IPS-NIHi11 (cell line): ENCODE results near the gene DRGX.
A peak's percentile ranks its signal among the peaks of the same experiment; 100 is the strongest.

Source experiments
- DNase-seq: peaks from one replicate; pipeline ENCODE4 v3.0.0; 2012; ENCODE audit warnings: mixed read lengths, low spot score

The DRGX gene

DNA sequence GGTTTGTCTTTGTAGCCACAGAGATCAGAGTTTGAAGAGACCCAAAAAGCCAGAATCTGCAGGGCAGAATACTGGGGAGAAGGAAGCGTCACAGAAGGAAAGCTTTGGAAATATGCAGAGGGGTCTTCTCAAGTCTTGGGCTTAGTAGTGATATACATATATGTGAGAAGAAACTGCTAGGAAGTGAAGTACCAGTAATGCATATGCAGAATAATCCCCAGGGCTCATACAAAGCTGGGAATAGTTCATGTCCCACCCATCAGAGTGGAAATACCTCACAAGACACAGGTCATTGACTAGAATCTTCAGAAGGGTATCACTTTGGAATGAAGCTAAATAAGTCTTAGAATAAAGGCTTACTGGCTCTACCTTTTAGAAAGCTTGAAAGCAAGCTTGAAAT lies 57.3 kb downstream of the DRGX start:
- no peak for DNase-seq

DNA sequence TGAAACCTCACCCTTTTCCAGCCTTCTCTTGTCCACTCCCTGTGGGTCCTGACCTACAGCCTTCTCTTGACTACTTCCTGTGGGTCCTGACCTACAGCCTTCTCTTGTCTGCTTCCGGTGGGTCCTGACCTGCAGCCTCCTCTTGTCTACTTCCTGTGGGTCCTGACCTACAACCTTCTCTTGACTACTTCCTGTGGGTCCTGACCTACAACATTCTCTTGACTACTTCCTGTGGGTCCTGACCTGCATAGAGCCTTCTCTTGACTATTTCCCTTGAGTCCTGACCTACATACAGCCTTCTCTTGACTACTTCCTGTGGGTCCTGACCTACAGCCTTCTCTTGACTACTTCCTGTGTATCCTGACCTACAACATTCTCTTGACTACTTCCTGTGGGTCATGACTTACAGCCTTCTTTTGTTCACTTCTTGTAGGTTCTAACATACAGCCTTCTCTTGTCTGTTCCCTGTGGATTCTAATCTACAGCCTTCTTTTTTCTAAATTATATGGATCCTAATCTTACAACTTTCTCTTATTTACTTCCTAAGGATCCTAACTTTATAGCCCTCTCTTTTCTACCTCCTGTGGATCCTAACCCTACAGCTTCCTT lies 60.4 kb downstream of the DRGX start:
- DNase-seq = no peak

DNA sequence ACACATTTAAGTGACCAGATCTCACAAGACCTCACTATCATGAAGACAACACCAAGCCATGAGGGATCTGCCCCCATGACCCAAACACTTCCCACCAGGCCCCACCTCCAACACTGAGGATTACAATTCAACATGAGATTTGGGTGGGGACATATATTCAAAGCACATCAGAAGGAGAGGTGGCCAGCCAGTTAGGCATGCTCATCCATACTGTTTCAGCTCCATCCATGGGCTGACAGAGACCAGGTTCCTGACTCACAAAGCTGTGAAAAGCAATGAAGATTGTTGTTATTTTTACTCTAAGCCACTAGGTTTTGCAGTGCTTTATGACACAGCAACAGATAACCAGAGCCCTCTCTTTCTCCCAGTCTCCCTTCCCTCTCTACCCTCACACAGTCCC lies 60.9 kb downstream of the DRGX start:
- no peak for DNase-seq

GRCh38 chr10:49333192-49333591 lies 62.7 kb downstream of the DRGX start:
- DNase-seq = no peak

- DNase-seq = no peak
These were observed 63.1 kb downstream of the DRGX start for GRCh38 chr10:49332768-49333167.

- DNase-seq = no peak
These were observed 63.6 kb downstream of the DRGX start for GRCh38 chr10:49332333-49332732.

- no peak for DNase-seq
These were observed 64.5 kb downstream of the DRGX start for GRCh38 chr10:49331431-49331830.

DNA sequence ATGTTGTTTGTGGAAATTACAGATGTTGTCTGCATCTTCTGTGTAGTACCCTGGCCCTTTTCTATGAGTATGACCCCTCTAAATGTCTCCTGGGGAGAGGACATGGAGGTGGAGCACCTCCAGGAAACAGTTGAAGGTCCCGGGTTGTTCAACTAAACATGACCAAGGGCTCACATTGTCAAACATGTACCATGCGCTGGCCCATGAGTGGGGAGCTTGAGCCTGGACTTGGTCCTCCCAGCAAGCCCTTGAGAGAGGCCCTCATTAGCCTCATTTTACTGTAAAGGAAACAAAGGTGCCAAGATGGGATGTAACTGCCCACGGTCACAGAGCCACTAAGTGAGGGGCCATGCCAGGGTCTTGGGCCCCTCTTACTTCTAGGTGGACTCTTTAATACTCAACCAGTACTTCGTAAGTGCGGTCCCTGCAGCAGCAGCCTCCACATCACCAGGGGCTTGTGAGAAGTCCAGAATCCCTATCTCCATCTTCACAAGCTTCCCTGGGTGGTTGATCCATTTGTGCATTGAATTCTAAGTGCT lies 65.7 kb downstream of the DRGX start:
- DNase-seq = no peak

DNA sequence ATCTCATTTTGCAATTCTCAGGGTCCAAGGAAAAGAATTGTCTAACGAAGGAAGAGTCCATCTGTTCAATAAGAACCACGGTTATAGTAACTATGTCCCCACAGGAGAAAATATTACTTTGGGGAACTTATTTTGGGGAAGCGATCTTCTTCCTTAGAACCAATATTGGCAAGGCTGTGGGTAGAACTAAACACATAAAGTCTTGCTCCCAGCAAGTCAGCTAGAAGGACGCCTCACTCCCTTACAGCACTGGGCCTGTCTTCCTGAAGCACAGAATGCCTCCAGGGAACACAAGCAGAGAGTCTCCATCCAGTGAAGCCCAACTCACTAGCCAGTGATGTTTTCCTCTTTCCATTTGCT lies 66.8 kb downstream of the DRGX start:
- DNase-seq = no peak

DNA sequence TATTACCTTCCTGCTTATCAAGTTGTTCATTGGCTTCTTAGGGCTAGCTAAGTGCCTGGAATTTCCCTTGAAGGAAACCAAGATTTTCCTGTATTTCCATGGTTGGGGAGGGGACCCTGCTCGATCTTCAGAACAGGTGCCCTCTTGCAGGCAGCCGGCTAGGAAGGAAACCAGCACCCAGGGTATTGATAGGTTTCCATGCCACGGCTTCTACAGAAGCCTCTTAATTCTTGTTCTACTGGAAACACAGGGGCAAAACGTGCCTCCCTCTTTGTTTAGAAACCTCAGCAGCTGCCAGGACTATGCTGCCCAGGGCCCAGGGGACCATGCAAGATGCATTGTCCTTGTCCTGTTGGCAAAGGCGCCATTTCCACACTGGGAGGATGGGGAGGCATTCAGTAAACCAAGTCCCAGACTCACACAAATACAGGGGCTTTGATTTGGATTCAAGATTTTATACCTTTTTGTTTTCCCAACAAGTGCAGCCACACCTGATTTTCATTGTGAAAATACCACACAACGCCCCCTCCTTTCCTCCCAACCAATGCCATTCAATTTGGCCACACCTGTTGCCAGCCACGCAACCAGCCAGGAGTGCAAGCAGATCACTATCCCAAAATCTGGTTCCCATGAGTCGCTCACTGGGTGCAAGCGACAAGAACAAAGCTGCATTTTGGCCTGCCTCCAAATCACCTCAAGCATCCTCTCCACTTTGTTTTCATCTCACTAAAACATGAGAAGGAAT lies 67.3 kb downstream of the DRGX start:
- DNase-seq = no peak

- DNase-seq = no peak
These were observed 68.7 kb downstream of the DRGX start for GRCh38 chr10:49327036-49327813.

DNA sequence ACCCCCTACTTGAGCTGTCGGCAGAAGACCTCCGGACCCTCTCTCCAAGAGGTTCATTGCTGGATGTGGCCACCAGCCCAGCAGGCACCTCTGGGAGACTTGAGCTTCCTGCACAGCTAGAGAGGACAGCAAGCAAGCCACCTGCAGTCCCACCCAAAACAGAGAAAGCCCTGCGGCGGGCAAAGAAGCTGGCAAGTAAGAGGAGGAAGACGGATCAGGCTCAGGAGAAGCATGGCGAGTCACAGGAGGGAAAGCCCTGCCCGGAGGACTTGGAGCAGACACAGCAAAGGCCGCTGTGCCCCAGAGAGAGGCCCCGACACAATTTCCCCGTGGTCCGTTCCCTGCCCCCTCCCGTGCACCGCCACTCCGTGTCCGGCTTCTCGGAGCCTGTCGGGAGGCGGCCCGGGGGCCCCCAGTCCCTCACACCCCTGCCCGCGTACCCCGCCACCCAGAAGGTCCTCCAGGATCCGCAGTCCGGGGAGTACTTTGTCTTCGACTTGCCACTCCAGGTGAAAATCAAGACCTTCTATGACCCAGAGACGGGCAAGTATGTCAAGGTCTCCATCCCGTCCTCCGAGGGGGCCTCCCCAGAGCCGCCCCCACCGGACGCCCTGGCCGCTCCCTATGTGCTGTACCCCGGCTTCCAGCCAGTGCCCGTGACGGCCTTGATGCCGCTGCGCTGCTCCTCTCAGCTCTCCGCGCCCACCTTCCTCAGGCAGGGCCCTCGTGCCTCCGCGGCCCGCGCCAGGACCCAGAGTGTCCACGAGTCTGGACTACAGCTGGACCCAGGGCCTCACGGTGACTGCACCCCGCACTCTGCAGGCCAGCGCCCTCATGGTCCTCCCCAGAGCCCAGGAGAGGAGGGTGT lies 69.7 kb downstream of the DRGX start:
- DNase-seq = no peak

GRCh38 chr10:49325131-49325915 lies 70.6 kb downstream of the DRGX start:
- DNase-seq = no peak

DNA sequence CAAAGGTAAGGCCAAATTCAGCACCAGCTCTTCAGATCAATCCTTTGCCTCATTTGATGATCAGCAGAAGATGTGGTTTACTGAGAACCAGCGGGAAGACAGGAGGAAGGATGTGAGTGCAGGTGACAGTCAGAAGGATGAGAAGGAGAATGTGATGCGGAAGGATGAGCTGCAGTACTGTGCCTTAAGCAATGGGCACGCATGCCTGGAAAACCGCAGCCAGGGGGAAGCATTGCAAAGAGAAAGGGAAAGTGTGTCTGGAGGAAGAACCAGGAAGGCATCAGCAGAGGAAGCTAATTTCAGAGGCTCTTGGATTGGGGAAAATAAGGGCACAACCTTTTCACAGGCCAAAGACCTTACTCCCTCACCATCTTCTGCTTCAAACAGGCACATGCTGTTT lies 71.2 kb downstream of the DRGX start:
- DNase-seq = peak; percentile 64

GRCh38 chr10:49323896-49324270 lies 72.0 kb downstream of the DRGX start:
- DNase-seq = no peak

GRCh38 chr10:49323171-49323895 lies 72.6 kb downstream of the DRGX start:
- DNase-seq = no peak

DNA sequence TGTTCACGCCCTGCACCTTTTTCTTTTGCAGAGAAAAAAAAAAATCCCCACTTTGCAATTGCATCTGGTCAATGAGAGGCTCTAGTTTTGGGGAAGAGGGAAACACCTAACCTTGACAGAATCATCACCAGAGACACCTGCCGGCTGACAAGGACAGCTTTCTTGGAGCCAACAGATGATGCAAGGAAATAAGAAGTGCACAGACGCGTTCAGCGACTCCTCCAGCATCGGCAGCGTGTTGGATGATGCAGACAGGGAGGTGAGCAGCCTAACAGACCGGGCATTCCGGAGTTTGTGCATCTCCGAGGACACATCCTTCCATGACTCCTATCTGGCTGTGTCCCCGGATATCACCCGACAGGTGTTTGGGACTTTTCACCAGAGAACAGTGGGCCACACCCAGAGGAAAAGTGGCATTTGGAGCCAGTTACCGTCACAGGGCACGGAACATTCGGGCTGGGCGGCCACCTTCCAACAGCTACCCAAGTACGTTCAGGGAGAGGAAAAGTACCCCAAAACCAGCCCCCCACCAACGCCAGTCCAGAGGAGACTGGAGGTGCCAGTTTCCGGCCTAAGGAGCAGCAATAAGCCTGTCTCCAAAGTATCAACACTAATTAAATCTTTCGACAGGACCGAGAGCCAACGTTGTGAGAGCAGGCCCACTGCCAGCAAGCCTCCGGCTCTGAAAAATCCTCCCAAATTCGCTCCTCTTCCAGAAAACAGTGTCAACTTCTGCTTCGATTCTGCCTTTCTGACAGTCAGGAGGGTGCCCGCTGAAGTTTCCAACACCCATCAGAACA lies 73.3 kb downstream of the DRGX start:
- DNase-seq = no peak

DNA sequence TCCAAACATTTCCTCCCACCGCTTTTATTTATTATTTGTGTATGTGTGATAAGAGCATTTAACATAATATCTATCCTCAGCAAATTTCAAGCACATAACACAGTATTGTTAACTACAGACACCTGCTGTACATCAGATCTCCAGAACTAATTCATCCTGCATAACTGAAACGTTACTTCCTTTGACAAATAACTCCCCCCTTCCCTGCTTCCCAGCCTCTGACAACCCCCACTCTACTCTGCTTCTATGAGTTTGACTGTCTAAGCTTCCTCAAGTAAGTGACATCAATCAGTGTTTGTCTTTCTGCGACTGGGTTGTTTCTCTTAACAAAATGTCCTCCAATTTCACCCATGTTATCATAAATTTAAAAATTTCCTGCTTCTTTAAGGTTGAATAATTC lies 74.9 kb downstream of the DRGX start:
- no peak for DNase-seq

DNA sequence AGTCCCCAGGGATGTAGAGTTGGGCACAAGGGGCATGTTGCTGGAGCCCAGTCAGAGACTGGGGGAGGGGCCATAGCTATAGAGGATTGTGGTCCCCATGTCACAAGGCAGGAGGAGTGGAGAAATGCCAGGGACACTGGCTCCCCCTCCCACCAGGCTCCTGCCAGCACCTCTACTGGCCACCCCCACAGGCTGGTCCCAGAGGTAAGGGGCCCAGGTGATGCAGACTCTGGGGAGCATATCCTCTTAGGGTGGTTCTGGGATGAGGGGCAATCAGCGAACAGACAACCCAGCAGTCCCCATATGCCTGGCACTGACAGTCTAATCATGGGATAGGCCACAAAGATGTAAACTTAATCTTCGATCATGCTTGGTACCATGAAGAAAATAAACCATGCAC lies 75.7 kb downstream of the DRGX start:
- DNase-seq = no peak

DNA sequence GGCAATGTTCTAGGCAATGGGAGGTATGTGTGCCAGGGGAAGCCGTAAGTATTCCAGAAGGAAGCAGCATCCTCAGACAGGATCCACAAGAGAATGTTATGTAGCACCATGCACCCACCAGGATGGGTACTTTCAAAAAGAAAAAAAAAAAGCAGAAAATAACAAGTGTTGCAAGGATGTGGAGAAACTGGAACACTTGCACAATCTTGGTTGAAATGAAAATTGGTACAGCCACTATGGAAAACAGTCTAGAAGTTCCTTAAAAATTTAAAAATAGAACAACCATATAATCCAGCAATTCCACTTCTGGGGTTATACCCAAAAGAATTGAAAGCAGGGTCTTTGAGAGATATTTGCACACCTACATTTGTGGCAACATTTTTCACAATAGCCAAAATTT lies 76.7 kb downstream of the DRGX start:
- no peak for DNase-seq
